ENCODE measurements around the gene SRSF7. TPM values are rescaled to one million over a fixed set of nuclear protein-coding genes. Genes with fewer than 3 reads are reported as not detected.
"Not testable (repeated sequence)": the region's sequence is repeated elsewhere in the genome, so short reads cannot be mapped to it uniquely, and the experiment has no call there.

The SRSF7 gene
- total and polyA plus RNA-seq, 2 donors (not counting 3 experiments of a cell fraction or from before 2014, with no cell fraction given) = 165 to 202 TPM

GRCh38 chr2:38737925-38738324 lies 13.2 kb downstream of the SRSF7 start:
- TF ChIP-seq FOS (IDR thresholded peaks at IDR 0.05; ENCODE audit: borderline replicate concordance, insufficient read depth, low read length) = no peak
- no peak for TF ChIP-seq POLR2A (IDR thresholded peaks at IDR 0.05; ENCODE audit: low read depth, low read length)
- no peak for TF ChIP-seq JUN (IDR thresholded peaks at IDR 0.05; ENCODE audit: borderline replicate concordance, insufficient read depth, insufficient read length, low read depth)
- no peak for TF ChIP-seq CTCF (IDR thresholded peaks at IDR 0.05; ENCODE audit: extremely low read depth in 1 of 2, insufficient read depth in 1 of 2, low read depth in 1 of 2, low read length in 2 of 2)
- TF ChIP-seq MYC (IDR thresholded peaks at IDR 0.05; ENCODE audit: low read depth, low read length) = no peak
- no peak for TF ChIP-seq POLR2AphosphoS5 (IDR thresholded peaks at IDR 0.05; ENCODE audit: insufficient read depth, low read depth, low read length)
- TF ChIP-seq MAX (IDR thresholded peaks at IDR 0.05; ENCODE audit: insufficient read depth, insufficient read length) = no peak
- no peak for TF ChIP-seq GATA2 (IDR thresholded peaks at IDR 0.05; ENCODE audit: insufficient read depth, insufficient read length, low read depth, low read length)
- no peak for TF ChIP-seq EZH2 (IDR thresholded peaks at IDR 0.05; ENCODE audit: borderline replicate concordance, low read depth, low read length, severe bottlenecking)
- no TSS peak for BruUV-seq (replicated peaks)
- Histone ChIP-seq H3K9me1 (replicated peaks; ENCODE audit: control insufficient read depth, extremely low read depth, insufficient read depth, low read length) (no peaks in the 10 kb centered on the region), H3K4me2 (ENCODE audit: insufficient read depth, low read length) (no peak overlapping the region), H3K4me1 (ENCODE audit: control insufficient read depth, extremely low read depth, insufficient read depth, low read length) (no peaks in the 10 kb centered on the region), H3K9ac (replicated peaks; ENCODE audit: extremely low read depth, insufficient read depth, low read length) (no peak overlapping the region), H3K27ac (ENCODE audit: insufficient read depth, low read depth, low read length) (no peak overlapping the region), H3K9me3 (replicated peaks; ENCODE audit: control insufficient read depth, insufficient read depth, low read length) (no peaks in the 10 kb centered on the region), H3K27me3 (ENCODE audit: control insufficient read depth in 2 of 2, insufficient read depth in 2 of 2, low read length in 2 of 2) (no peaks in the 10 kb centered on the region), H3K79me2 (ENCODE audit: control insufficient read depth, insufficient read depth, low read length) (peaks cover 3% of the 10 kb centered on the region), H2AFZ (ENCODE audit: low read depth, low read length) (no peak overlapping the region), H4K20me1 (replicated peaks; ENCODE audit: control insufficient read depth, extremely low read depth, insufficient read depth, low read length) (no peaks in the 10 kb centered on the region), H3K36me3 (ENCODE audit: control insufficient read depth in 2 of 2, extremely low read depth in 1 of 2, insufficient read depth in 2 of 2, low read length in 2 of 2) (peaks cover 0 to 9% of the 10 kb centered on the region in 2 experiments), H3K4me3 (replicated peaks in 1 of 3; ENCODE audit: insufficient read depth in 1 of 3, low read depth in 1 of 3, low read length in 3 of 3) (no peak overlapping the region)
- DNase-seq (ENCODE audit: low read depth, low spot score) (no peak), FAIRE-seq (no peak)
- ChIA-PET CTCF (interaction anchor here (0.8 to 1.7 kb wide), 3 partner anchors 156 to 202 kb away, joined by 3 to 4 read pairs (median 4); no protein-coding TSS in a partner anchor), POLR2A (interaction anchor here (0.7 to 0.9 kb wide), 2 partner anchors 13 to 16 kb away, joined by 3 read pairs; partner anchors contain the start of gene SRSF7)
- dilution Hi-C loops (cut with MboI; ENCODE audit: extremely low pct_ligation_motif_present, low sequenced_read_pairs) (loop anchor here (10.0 kb wide), 1 partner anchor 173 kb away; no protein-coding TSS in a partner anchor), intact Hi-C loops (cut with micrococcal nuclease) (no loop called here)

- H3K4me1 ChIP-seq (ENCODE audit: control insufficient read depth, extremely low read depth, insufficient read depth, low read length); intact Hi-C loops (cut with micrococcal nuclease); H3K79me2 ChIP-seq (ENCODE audit: control insufficient read depth, insufficient read depth, low read length); H3K9me3 ChIP-seq (replicated peaks; ENCODE audit: control insufficient read depth, insufficient read depth, low read length); BruUV-seq (replicated peaks); H3K27ac ChIP-seq (ENCODE audit: insufficient read depth, low read depth, low read length); H4K20me1 ChIP-seq (replicated peaks; ENCODE audit: control insufficient read depth, extremely low read depth, insufficient read depth, low read length); H3K4me2 ChIP-seq (ENCODE audit: insufficient read depth, low read length); H3K4me3 ChIP-seq (replicated peaks in 1 of 3; ENCODE audit: insufficient read depth in 1 of 3, low read depth in 1 of 3, low read length in 3 of 3); H3K9ac ChIP-seq (replicated peaks; ENCODE audit: extremely low read depth, insufficient read depth, low read length); H3K9me1 ChIP-seq (replicated peaks; ENCODE audit: control insufficient read depth, extremely low read depth, insufficient read depth, low read length); H2AFZ ChIP-seq (ENCODE audit: low read depth, low read length); H3K36me3 ChIP-seq (ENCODE audit: control insufficient read depth in 2 of 2, extremely low read depth in 1 of 2, insufficient read depth in 2 of 2, low read length in 2 of 2); H3K27me3 ChIP-seq (ENCODE audit: control insufficient read depth in 2 of 2, insufficient read depth in 2 of 2, low read length in 2 of 2); FAIRE-seq; DNase-seq (ENCODE audit: low read depth, low spot score); POLR2A ChIA-PET: not testable (repeated sequence)
- dilution Hi-C loops (cut with MboI; ENCODE audit: extremely low pct_ligation_motif_present, low sequenced_read_pairs) = loop anchor here (10.0 kb wide), 1 partner anchor 172 kb away; no protein-coding TSS in a partner anchor
- CTCF ChIA-PET = interaction anchor here (1.0 to 1.7 kb wide), 2 partner anchors 155 to 201 kb away, joined by 4 read pairs; no protein-coding TSS in a partner anchor
Observed at GRCh38 chr2:38737000-38737698, 14.0 kb downstream of the SRSF7 start.

Data from endothelial cell of umbilical vein (primary cell).